GM12872 (cell line): ENCODE measurements around the gene ZDHHC1.

Experiments
- TF ChIP-seq, protein P1 (sequence below): IDR thresholded peaks from 3 replicates; pipeline ENCODE4 v1.5.1; 2011; ENCODE audit warnings: low read depth, mild to moderate bottlenecking, low read length, moderate library complexity; ENCODE audit not compliant: insufficient read depth

Gene ZDHHC1

GRCh38 chr16:67424261-67424615 lies 8.0 kb upstream of the ZDHHC1 start:
- TF ChIP-seq, protein P1, sequence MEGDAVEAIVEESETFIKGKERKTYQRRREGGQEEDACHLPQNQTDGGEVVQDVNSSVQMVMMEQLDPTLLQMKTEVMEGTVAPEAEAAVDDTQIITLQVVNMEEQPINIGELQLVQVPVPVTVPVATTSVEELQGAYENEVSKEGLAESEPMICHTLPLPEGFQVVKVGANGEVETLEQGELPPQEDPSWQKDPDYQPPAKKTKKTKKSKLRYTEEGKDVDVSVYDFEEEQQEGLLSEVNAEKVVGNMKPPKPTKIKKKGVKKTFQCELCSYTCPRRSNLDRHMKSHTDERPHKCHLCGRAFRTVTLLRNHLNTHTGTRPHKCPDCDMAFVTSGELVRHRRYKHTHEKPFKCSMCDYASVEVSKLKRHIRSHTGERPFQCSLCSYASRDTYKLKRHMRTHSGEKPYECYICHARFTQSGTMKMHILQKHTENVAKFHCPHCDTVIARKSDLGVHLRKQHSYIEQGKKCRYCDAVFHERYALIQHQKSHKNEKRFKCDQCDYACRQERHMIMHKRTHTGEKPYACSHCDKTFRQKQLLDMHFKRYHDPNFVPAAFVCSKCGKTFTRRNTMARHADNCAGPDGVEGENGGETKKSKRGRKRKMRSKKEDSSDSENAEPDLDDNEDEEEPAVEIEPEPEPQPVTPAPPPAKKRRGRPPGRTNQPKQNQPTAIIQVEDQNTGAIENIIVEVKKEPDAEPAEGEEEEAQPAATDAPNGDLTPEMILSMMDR, result no peak

GRCh38 chr16:67423611-67424260 lies 7.5 kb upstream of the ZDHHC1 start:
- TF ChIP-seq, protein P1, result no peak

- TF ChIP-seq, protein P1, result no peak
These were observed 6.7 kb upstream of the ZDHHC1 start for GRCh38 chr16:67423015-67423414.

GRCh38 chr16:67421030-67421429 lies 4.8 kb upstream of the ZDHHC1 start:
- TF ChIP-seq, protein P1, result no peak

DNA sequence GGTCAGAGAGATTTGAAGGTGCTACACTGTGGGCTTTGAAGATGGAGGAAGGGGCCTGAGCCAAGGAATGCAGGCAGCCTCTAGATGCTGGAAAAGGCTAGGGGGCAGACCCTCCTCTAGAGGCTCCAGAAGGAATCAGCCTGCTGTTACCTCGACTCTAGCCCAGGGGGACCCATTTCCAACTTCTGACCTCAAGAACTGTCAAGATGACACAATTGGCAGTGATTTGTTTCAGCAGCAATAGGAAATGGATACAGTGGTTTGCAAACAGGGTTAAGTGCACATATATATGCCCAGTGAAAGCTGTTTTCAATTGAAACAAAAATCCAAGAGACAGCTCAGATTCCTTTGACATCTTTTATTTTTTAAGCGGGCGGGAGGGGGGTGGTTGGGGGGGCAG lies 3.7 kb upstream of the ZDHHC1 start:
- TF ChIP-seq, protein P1, result no peak

DNA sequence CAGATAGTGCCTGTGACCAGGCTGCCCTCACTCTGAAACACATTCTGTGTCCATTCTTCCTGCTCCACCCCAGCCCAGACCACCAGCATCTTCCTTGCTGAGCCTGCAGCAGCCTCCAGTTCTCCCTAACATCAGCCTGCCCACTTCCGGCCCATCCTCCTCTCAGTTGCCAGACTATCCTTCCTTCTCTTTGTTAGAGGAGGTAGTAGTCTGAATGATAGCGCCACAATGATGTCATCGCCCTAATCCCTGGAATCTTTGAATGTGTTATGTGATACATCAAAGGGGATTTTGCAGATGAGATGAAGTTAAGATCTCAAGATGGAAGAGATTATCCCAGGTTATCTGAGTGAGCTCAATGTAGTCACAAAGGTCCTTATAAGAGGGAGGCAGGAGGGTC lies 3.2 kb upstream of the ZDHHC1 start:
- TF ChIP-seq, protein P1, result no peak

DNA sequence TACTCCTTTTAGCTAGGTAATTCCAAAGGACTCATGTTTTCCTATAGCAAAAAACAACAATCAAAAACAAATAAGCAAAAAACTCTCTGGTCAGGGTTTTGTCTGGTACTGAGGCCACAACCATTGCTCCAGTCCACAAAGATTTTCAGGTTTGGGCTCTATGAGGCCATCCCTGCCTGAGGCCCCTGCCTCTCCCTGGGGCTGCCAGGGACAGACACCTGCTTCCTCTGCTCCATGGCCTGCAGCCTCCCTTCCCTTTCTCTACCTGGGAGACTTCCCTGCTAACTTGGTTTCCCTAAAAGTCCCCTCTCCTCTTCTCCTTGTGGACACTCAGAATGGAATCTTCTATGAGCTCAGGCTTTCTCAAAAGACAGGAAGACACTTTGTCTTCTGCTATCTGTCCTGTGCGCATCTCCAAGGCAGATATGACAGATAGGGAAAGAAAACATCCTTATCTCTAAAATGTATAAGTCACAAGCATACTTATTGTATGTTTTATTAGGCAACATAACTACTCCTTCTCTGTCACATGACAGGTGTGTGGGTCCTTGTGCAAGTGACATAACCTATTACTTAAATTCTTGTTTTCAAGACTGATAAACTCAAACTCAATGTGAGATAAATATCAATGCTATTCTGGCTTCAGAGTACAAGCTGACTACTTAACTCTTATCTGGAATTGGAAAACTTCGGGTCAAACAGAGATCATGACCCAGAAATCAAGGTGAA lies 1.2 kb upstream of the ZDHHC1 start:
- TF ChIP-seq, protein P1, result no peak
